ENCODE data around the gene POLN.

POLN gene

DNA sequence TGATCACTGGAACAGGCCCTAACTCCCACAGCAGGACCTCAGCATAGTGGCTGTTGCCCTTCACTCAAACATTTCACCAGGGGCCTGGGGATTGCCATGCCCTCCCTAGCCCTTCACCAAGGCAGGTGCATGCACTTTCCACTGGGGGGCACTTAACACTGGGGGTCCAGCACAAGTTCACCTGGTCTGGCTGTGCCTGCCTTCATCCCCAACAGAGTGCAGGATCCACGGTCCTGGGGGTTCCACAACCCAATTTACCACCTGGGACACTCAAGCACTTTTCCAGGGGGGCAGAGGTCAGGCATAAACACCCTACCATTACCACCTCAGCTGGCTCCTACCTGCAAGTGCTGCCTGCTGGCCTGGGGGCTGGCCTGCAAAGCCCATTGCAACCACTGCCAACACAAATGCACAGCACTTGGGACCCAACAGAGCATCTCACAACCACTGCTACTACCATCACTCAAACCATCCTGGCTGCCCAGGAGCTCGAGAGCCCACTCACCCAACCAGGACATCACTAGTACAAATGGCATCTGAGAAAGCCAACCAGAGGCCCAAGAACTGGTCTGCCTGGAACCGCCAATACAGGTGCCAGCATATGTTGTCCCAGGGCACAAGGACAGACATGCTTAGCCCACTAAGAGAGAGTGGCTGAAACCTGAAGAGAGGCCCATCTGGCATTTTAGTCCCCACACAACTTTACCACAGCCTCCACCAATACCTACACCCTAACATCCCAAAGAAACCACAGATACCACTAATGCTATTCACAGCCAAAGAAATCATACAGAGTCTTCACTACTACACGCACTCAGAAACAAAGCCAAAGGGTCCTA, 139.7 kb downstream of the POLN start:
- DNase-seq: no peak

GRCh38 chr4:2101346-2102044, 140.4 kb downstream of the POLN start:
- peak; percentile 48 for DNase-seq

DNA sequence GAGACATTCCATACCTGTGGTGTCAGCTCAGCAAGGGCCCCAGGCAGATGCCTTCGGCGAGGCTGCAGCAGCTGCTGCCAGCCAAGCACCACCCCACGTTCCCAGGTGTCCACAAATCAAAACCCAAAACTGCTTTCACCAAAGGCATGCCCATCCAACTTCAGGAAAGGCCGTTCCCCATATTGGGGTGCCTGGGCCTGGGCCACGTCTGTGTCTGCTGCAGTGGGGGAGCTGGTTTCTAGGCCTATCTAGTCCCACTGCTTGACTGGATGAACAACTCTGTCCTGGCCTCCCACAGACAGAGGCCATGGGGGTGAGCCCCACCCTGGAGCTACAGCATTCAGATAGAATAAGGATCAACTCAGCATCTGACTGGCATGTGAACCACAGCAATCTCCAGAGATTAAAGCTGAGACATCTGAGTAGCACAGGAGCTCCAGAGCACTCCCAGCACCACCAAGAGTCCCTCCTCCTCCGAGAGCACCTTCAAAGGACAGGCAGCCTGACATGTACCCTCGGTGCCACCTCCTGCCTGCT, 145.8 kb downstream of the POLN start:
- DNase-seq: peak; percentile 65

- DNase-seq: no peak
These were observed 146.5 kb downstream of the POLN start for GRCh38 chr4:2095236-2096072.

DNA sequence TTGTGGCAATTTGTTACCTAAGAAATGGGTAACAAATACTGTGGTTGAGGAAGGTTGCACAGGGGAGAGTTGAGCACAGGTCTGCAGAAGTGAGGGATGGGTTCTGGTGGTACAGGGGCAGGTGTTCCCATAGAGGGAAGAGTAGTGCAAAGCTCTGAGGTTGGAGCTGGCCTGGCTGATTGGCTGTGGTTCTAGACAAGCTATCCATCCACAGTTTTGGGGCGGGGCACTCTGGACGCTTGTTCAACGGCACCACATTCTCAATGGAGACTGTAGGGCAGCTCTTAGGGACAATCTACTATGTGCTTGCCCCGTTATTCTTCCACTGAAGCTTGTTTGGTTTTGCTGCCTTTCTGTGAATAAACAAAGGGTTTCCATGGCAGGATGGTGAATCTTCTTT, 147.4 kb downstream of the POLN start:
- no peak for DNase-seq

GRCh38 chr4:2093265-2093664, 148.7 kb downstream of the POLN start:
- no peak for DNase-seq

GRCh38 chr4:2092669-2093053, 149.3 kb downstream of the POLN start:
- no peak for DNase-seq

GRCh38 chr4:2091990-2092668, 149.8 kb downstream of the POLN start:
- DNase-seq: no peak

DNA sequence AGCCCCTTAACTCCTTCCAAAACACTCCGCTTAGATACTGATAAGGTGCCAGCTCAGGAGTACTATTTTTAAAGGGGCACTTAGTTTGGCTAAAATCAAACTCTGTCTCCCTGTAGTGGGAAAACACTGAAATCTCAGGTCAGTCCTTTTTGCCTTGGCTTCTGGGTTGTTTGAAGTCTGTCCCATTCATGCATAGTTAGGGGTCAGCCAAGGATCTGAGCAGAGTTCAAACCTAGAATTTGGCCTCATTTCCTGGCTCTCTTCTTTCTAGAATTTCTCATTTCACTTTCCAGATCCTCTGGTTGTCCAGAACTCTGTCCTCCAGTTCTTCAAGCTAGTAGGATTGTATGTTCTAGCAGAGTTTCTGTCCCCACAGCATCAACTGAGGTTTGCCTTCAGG, 151.3 kb downstream of the POLN start:
- no peak for DNase-seq

- DNase-seq: no peak
These were observed 152.7 kb downstream of the POLN start for GRCh38 chr4:2089222-2089621.

DNA sequence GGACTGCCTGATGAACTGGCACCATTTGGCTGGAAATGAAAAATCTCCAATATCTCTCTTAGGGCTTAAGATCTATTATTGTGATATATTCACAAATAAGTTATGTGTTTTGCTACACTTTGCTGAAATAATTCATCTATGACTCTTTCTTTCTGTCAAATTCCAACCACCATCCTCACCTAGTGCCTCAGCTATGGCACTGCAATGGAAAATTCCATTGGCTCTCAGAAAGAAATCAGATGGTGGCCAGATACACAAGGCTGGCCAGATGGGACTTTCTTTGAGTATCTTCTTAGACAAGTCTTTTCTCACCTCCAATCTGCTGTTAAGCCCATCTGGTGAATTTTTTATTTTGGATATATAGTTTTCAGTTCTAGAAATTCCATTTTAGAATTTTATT, 154.8 kb downstream of the POLN start:
- DNase-seq: no peak

- DNase-seq: no peak
These were observed 156.4 kb downstream of the POLN start for GRCh38 chr4:2085496-2085901.

DNA sequence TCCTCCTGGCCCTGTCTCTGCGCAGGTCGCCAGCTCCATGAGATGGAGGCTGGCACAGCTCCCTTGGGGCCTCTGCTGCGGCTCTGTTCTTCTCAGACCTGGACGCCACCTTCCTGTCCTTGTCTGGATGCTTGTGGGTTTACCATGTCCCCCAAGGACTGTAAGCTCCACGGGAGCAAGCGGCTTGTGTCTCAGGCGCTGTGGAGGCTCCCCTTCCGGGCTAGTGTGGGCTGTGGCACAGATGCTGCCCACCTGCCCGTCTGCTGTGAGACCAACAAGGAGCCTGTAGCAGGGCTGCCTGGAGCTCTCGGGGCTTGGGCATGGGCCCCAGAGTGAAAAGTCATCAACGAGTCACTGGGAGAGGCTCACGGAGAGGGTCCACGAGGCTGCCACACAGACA, 157.6 kb downstream of the POLN start:
- DNase-seq: no peak

DNA sequence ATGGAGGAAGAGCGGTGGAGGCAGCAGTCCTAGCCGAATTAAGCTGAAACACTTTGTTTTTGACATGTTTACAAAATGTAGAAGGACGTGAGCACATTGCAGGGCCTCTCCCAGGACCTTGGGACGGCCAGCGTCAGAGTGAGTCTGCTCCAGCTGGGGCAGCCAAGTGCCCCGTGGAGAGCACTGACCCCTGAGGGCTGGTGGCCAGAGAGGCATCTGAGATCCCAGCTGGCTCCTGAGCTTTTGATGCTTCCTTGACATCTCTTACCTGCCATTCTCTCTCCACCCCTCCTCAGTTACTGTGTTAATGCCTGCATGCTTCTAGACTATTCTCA, 158.1 kb downstream of the POLN start:
- no peak for DNase-seq

DNA sequence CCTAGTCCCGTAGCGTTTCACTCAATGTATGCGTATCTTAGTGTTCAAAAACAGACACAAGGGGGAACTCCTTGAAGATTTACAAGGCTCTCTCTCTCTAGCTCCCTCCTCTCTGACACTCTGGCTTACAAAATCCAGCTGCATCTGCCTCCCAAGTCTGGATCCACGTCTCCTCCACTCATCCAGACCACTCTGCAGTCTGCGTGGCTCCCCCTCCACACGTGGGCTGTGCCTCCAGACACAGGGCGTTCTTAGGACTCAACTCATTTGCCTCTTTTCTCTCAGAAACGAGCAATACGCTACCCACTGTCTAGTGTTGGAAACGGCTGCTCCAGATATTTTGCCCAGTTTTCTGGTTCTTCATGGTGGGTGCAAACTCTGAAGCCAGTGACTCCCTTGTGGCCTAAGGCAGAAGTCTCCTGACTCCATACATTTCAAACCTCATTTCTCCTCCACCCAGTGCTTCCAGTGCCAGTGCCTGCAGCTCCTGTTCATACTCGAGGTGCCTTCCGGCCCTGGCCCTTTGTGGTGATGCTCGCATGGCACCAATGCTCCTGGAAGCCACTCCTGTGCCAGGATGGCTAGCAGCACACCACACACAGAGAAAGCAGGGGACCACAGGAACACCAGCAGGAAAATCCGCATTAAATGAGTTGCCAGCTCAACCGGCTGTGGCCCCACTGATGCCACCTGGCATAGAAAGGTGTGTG, 158.7 kb downstream of the POLN start:
- no peak for DNase-seq

DNA sequence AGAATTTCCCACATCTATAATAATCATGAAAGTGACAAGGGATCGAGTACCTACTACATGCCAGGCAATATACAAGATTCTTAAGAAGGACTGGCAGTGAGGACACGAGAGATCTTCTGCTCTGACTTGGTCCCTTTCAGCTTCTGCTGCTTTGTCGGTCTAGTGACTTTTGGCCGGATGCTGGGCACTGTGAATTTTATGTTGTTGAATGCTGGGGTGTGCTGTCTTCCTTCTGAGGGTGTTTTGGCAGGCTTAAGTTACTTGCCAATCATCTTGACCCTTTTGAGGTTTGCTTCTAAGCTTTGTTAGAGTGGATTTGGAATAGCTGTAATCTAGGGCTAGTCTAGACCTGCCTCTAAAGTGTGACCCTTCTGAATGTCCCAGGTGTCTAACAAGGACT, 159.3 kb downstream of the POLN start:
- no peak for DNase-seq

- DNase-seq: no peak
These were observed 159.8 kb downstream of the POLN start for GRCh38 chr4:2082118-2082517.

GRCh38 chr4:2081540-2081939, 160.4 kb downstream of the POLN start:
- no peak for DNase-seq

GRCh38 chr4:2080429-2081300, 161.3 kb downstream of the POLN start:
- DNase-seq: no peak

GRCh38 chr4:2079926-2080325, 162.0 kb downstream of the POLN start:
- no peak for DNase-seq

- no peak for DNase-seq
These were observed 162.9 kb downstream of the POLN start for GRCh38 chr4:2079006-2079405.

Data from T1000 (cell line).